ENCODE measurements around the gene RPUSD1.
A peak's percentile ranks its signal among the peaks of the same experiment; 100 is the strongest.

The RPUSD1 gene

DNA sequence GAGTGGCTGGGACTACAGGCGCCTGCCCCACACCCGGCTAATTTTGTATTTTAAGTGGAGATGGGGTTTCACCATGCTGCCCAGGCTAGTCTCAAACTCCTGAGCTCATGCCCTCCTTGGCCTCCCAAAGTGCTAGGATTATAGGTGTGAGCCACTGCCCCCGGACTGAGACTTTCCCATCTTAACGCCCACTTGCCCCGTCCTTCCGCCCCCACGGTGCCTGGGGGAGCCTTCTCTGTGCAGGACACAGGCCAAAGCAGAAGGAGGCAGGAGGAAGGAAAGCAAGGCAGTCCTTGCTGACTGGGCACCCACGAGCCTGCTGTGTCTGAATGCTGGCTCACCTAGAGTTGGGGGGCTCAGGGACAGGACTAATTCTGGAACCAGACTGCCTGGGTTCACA lies 30.0 kb upstream of the RPUSD1 start:
- no peak for FAIRE-seq

DNA sequence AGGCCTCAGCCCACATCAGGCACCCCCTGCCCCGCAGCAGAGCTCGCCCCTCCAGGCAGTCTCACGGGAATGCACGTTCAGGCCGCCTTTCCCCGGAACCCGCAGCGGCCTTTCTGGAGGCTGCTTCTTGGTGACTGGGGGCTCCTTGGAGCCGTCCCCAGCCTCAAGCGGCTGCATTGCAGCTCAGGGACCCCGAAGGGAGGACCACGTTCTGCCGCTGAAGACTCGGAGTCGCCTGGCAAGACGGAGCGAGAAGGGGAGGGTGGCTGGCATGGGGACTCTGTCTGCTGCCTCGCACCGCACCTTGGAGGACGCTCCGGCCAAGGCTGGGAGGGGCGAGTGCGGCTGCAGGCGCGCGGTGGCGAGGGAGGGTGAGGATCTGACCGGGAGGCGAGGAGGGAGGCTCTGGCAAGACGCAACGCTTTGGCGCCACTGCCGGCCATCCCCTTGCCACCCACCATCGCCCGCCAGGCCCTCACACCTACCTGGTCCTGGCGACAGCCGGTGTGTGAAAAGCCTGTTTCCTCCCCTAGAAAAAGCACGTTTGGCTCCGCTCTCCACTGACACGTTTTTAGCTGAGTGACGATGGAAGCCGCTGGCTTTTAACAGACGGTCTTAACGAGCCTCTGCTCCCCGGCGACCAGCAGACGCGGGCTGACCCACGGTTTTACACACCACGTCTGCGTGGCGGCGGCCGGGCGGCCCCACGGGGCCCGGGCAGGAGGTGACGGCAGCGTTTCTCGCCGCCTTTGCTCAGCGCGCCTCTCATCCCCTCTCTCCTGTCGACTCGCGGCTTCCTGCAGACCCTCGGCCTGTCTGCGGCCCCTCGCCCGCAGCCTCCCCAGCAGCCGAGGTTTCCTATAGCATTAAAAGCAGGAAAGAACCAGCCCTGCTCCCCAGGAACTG lies 29.1 kb upstream of the RPUSD1 start:
- no peak for FAIRE-seq

DNA sequence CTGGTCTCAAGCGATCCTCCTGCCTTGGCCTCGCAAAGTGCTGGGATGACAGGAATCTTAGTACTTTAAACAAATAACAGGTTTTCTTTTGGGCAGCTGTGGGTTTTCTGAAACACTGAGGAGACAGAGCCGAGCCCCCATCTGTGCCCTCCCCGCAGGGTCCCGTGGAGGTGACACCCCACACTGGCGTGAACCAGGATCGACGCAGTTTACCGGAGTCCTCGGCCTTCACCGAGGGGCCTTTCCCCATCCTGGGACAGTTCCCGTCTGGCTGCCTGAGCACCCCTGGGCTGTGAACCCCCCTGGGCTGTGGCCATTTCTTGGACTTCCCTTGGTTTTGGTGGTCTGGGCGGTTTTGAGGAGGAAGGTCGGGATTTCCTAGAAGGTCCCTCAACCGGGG lies 27.7 kb upstream of the RPUSD1 start:
- FAIRE-seq: no peak

DNA sequence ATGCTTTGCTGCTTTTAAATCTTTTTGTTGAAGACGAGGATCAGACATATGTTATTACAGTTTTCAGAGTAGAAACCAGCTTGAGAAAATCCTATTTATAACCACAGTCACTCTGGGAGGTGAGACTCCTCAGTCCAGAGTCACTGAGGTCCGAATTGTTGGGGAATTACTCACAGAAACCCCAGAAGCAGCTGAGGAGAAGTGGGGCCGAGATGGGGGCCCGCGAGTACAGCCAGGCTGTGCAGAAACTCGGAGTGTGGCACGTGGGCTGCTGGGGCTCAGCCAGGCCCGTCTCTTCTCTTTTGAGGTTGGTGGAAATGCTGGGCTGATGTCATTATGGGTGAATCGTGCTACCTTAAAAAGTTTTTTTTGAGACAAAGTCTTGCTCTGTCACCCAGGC lies 26.8 kb upstream of the RPUSD1 start:
- no peak for FAIRE-seq

DNA sequence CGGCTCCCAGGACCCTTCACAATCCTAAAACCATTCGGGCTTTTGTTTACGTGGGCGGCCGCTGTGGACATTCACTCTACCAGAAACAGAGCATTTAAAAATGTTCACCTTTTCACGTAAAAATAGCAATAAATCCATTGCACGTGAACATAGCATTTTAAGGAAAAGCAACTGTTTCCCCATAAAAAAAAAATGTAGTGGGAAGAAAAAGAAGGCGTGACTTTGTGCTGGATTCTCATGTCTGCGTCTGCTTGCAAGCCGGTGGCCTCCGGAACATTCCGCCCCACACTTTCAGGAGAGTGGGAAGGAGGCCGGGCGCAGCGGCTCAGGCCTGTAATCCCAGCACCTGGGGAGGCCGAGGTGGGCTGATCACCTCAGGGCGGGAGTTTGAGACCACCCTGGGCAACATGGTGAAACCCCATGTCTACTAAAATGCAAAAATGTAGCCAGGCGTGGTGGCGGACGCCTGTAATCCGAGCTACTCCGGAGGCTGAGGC lies 25.8 kb upstream of the RPUSD1 start:
- no peak for FAIRE-seq

DNA sequence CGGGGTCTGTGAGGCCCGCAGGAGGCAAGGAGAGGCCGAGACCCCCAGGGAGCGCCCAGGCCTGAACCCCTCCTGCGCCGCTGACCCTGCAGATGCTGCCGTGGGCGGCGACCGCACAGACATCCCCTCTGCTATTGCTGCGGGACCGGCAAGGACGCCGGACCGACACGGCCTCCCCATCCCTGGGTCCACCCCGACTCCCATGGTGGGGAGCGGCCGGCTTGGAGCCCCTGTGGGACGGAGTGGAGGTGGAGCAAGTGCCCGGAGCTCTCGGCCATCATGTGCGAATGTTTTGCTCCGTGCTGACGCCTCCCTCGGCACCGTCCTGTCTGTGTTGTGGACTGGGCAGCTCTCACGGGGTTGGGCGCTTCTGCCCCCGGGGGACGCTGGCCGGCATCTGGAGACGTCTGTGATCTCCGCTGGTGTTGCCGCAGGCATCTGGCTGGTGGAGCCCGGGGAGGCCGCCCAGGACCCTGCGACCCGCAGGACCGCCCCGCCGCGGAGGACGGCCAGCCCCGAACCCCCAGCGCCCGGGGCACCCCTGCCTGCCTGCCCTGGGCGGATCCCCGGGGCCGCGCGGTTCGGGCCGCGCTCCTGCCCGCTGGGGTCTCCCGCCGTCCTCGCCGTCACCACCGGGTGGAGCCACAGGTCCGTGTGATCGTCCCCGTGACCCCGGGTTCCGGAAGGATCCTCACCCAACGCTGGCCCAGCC lies 25.2 kb upstream of the RPUSD1 start:
- FAIRE-seq: no peak

DNA sequence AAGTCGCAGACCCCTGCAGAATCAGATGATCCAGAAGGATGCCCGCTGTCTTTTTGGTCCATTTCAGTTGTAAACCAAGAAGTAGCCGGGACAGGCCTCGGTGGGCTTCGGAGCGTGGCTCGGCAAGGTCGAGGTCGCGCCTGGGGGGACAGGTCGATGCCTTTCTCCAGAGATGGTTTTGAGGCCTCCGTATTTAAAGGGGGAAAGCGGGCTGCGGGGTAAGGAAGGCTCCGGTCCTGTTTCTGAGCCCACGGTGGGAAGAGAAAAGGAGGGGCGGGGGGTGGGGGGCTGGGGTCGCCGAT lies 19.9 kb upstream of the RPUSD1 start:
- no peak for FAIRE-seq

DNA sequence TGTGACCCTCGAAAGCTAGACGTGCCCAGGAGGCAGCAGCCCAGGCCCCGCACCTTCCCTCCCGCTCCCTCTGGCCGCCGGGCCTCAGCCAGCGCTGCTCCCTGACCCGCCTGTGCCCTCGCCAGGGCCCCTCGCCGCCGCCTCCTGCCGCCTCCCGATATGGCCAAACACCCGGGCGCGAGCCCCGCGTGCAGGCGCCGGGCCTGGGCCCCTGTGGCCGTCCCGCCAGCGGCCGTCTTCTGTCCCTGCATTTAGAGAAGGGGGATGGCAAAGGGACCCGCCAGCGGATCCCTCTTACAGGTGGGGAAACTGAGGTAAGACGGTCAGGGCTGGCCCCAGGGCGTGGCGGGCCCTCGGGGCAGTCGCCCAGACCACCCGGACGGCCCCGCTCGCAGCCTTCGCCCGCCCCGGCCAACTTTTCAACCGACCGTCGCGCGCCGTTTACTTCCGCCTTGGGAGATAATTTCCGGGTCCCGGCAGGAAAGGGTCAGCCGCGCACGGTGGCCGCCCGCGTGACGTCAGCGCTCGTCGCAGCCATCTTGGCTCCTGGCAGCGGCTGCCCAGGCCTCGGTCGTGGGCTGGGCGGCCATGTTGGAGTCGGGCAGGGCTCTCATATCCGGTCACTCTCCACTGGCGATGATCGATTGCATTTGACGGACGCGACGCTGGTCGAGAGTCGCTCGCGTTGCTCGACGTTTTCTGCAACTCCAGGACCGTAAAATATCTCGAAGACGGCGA lies 19.3 kb upstream of the RPUSD1 start:
- FAIRE-seq: peak; percentile 90

DNA sequence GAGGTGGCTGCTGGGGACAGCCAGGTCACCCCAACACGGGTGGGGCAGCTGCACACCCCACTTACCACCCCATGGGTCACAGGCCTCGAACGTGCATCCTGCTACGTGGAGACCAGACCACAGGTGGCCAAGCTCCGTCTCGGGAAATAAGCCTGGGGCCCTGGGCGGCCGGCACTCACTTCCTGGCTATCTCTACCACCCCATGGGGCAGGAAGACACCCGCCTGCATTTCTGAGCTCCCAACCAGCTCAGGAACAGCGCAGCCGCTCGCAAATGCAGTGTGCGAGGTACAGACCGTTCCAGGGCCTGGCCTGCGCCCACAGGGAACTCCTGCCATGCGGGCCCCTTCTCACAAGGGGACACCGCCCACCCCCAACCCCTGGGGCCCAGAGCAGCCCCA lies 17.3 kb upstream of the RPUSD1 start:
- FAIRE-seq: no peak

DNA sequence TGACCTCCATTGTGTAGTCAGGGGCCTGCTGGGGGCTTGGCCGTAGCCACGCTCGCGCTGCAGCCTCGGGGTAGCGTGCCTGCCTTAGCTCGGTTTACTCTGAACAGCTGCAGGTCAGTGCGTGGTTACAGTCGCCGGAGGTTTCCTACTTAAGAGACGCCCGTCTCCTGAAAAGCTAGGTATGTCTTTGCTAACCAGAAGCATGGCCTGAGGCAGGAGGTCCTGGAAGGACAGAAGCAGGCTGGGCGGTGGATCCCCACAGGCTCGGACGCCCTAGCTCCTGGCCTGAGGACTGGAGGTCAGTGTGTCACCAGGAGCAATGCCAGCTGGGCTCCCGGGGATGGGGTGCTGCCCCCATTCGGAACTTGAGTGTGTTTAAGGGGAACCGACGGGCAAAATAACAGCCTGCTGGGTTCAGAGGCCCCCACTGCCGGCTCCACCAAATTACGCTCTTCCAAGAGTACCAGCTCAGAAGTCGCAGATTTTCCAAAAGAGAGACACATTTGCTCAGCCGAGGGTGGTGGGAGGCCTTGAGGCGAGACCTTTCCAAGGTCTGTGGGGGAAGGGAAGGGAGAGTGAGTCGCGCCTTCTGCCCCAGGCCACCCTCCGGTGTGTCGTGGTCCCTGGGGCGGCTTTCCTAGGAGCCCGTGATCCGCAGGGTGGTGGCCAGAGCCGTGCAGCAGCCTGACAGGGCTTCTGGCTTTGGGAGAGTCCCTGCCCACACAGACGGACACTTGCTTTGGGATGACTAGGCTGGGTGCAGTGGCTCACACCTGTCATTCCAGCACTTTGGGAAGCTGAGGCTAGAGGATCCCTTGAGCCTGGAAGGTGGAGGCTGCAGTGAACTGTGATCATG lies 16.2 kb upstream of the RPUSD1 start:
- no peak for FAIRE-seq

DNA sequence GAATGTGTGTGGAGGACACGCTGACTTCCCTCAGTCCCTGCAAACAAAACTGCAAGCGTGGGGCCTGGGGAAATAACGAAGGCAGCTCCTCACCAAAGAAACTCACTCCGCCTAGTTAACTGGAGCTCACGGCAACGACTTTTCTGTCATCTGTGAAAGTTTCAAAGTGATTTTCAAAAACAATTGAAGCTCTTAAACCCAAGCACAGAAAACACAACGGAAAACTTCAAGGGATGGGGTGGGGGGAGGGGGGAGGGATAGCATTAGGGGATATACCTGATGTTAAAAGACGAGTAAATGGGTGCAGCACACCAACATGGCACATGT lies 15.5 kb upstream of the RPUSD1 start:
- no peak for FAIRE-seq

DNA sequence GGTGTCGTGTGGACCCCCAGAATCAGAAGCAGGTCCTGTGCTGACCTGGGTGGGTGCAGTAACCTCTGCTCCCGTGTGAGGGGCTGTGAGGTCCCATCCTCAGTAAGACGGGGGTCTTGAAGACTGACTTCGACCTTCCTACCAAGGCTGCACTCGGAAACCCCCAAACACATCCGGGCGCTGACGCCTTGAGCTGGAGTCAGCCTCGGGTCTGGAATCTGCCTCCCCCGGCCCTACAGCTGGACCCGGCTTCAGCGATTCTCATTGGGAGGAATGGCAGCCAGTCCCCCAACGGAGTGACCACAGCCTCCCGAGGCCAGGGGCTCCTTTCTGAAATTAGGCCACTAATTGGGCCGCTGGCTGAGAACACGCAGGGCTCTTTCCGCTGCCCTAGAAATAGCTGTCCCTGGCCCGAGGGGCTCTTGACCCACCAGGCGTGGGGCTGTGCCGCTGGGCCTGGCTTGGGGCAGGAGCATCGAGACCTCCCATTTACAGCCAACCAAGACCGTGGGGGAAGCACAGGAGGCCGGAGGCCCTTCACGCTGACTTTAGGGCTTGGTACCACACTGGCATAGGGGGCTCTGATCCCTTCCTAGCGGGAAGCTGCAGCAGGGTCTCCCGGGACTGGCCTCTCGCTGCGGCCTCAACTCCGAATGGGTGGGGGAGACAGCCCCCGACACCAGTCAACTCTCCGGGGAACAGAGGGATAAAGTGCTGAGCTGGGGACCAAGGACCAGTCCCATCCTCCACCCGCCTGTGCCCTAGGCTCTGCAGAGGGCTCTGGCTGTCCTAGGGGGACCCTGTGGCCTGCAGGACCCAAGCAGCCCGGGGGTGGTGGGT lies 15.0 kb upstream of the RPUSD1 start:
- FAIRE-seq: no peak

DNA sequence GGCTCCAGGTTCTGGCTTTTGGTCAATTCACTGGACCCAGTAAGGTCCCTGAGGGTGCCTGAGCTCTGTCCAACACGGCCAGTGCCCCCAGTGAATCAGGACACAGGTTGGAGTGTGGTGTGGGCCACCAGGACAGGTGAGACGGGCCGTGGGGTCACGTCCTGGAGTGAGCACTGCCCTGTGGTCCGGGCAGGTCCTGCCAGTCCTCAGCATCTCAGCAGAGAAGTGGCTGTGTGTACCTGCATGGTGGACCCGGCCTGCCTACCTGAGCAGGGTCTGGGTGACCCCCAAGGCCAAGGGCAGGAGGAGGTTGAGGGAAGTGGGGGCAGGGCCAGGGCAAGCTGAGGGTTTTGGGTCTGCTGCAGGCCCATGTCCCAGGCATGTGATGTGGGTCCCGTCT lies 14.3 kb upstream of the RPUSD1 start:
- FAIRE-seq: no peak

DNA sequence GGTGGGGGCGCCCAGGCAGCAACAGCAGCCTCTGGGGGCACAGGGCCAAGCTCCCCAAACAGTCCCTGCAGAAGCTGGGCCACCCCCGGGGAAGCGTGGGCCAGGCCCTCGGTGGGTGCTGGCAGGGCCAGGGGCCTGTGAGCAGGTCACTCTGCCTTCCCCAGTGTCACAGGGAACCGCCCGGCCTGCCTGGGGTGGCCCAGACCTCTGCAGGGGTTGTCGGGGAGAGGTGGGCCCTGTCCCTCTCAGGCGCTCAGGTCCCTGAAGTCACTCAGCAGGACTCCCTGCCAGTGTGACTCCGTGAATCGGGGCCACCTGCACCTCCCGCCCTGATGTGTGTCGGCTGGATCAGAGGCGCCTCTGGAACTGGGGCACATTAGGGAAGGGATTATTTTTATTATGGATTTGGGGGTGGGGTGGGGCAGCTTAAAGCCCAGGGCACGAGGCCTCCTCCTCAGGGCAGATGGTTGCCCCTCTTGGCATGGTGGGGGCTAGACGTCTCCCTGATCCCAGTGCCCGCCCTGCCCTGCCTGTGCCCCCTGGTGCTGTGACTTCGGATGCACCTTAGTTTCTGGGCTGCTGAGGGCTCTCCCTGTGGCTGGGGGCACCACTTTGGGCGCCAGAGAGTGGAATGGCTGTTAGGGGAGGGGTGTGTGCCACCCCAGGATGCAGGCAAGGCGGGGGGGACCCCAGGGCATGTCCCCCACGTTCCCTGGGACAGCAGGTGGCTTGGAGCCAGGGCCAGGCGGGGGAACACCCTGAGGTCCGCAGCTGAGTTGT lies 13.6 kb upstream of the RPUSD1 start:
- no peak for FAIRE-seq

DNA sequence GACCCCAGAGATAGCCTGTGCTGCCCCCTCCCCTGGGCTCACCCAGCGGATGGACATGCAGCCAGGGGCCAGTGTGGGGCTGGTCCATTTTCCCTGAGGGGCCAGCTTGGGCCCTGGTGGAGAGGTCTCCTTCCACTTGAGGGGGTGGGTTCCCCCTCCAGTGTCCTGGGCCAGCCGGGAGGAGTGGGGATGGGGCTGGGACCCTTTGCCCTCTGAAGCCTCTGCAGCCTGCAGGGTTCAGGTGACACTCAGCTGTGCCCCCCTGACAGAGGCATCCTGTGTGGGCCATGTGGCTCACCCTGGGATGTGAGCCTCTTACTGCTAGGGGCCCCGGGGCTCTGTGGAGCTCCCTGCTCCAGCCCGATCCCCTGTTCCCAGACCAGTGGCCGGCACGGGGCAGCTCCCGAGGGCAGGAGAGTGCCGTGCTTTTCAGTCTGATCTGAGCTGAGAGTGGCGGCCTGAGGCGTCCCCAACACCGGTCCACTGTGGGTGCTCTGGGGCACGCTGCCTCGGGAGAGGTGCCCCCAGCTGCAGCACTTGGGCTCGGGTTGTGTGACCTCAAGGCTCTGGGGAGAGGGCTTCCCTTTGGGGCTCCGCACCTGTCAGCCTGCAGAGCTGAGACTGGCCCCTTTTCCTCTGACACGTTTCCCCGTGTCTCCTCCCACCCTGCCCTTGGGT lies 12.8 kb upstream of the RPUSD1 start:
- FAIRE-seq: no peak

DNA sequence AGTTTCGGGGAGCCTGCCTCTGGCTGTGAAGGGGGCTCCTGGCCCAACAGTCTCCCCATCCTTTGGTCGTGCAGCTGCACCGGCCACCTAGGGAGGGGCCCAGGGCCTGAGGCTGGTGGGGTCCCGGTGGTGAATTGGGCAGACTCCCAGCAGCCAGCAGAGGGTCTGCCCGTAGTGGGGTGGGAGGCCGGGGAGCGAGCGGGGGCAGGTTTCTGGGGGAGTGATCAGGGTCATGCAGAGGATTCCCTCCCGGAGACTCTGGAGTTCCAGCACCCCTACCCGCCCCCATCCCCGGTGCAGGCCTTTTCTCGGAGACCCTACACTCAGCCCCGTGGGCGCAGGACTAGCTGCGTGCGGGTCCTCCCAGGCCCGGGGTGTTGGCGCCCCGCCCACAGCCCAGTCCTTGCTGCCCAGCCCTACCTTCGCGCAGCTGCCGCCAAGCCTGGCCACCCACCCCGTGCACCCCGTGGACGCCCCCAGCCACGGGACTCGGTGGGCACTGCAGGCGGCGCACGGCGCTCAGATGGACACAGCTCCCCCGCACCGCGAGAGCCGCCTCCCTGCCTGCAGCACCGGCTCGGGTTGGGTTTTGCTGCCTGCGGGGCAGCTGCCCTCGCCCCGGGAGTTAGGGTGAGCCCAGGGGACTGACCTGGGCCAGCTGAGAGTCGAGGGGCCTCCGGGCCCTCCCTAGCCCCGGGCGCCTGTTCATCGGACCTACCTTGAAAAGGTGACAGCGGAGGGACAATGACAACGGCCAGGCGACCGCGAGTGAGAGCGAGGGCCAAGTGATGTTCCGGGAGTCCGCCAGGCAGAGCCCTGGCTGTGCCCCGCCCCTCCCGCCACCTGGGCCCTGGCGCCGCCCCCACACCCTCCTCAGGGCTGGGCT lies 12.0 kb upstream of the RPUSD1 start, which contains the start of gene GNG13:
GNG13 (minus strand) TSS at position 787 of the 886 bp plus-strand sequence. CDS start 1,657 bp downstream, outside the sequence.
- no peak for FAIRE-seq

DNA sequence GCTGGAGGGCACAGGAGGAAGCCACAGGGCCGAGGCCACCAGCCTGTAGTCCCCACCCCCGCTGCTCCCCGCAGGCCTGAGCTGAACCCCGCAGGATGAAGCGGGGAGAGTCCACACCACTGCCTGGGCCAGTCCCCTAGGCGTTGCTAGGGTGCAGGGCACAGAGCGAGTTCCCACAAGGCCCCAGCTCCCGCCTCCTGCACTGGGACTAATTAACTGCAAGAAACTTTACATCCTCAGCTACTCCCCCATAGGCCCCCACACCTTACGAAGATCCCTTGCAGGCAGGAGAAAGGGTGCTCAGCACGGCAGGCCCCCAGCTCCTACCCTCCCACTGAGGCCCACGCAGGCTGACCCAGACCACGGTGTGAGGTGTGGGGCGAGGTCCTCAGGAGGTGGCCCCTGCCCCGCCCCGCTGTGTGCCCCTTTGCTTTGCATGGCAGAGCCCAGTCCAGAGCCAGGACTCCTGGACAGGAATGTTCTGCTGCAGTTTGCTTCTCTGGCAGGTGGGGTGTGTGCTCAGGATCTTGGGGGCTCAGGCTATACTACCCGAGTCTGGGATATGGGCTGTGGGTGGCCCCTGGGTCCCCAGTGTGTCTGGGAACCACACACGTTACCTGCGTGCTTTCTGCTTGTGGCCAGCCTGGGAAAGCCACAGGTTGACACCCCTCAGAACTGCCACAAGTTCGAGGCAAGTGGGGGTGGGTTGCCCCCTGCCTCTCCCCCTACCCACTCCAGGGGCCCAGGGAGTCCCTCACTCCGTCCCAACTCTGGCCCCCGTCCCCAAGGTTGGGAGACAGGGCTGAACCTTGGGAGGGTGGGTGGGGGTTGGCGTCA lies 11.1 kb upstream of the RPUSD1 start:
- no peak for FAIRE-seq

DNA sequence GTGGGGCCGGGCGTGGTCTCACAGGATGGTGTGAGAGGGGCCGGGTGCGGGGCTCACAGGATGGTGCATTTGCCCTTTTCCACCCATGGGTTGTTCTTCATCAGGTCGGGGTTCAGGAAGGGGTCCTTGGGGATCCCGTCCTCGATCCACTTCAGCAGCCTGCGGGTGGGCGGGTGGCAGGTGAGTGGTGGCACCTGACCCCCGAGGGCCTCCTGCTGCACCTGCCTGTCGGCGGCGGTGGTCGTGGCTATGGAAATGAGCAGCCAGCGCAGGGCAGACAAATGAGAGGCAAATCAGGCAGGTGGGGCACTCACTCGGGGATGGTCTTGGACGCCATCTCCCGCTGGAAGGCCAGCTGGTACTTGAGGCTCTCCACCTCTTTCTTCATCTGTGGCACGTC lies 10.5 kb upstream of the RPUSD1 start:
- FAIRE-seq: no peak
